Measurements from ENCODE around the gene PKNOX2.

PKNOX2 gene

DNA sequence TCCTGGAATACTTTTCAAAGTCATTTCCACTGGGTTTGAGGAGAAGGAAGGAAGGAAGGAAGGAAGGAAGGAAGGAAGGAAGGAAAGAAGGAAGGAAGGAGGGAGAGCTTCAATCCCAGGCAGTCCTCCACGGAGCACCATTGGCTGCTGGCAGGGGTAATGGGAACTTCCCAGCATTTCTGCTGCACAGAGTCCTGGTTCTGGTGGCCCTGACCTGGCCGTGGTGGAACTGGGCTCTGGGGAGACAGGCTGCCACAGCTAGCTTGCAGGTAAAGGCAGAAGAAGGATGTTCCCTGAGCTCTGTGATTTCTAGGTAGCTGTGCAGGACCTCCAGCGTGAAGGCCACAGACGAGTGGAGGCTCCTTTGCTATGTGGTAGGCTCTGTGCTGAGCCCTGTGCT is 10.6 kb downstream of the PKNOX2 start:
- no peak overlapping the region for H3K4me3 ChIP-seq (ENCODE audit: control insufficient read depth, low read depth, low read length)
- no peak for DNase-seq (ENCODE audit: low read depth)
- TF ChIP-seq, protein P1, sequence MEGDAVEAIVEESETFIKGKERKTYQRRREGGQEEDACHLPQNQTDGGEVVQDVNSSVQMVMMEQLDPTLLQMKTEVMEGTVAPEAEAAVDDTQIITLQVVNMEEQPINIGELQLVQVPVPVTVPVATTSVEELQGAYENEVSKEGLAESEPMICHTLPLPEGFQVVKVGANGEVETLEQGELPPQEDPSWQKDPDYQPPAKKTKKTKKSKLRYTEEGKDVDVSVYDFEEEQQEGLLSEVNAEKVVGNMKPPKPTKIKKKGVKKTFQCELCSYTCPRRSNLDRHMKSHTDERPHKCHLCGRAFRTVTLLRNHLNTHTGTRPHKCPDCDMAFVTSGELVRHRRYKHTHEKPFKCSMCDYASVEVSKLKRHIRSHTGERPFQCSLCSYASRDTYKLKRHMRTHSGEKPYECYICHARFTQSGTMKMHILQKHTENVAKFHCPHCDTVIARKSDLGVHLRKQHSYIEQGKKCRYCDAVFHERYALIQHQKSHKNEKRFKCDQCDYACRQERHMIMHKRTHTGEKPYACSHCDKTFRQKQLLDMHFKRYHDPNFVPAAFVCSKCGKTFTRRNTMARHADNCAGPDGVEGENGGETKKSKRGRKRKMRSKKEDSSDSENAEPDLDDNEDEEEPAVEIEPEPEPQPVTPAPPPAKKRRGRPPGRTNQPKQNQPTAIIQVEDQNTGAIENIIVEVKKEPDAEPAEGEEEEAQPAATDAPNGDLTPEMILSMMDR (conservative IDR thresholded peaks at IDR 0.05; ENCODE audit: control insufficient read depth, insufficient read depth, low read depth, low read length): no peak

DNA sequence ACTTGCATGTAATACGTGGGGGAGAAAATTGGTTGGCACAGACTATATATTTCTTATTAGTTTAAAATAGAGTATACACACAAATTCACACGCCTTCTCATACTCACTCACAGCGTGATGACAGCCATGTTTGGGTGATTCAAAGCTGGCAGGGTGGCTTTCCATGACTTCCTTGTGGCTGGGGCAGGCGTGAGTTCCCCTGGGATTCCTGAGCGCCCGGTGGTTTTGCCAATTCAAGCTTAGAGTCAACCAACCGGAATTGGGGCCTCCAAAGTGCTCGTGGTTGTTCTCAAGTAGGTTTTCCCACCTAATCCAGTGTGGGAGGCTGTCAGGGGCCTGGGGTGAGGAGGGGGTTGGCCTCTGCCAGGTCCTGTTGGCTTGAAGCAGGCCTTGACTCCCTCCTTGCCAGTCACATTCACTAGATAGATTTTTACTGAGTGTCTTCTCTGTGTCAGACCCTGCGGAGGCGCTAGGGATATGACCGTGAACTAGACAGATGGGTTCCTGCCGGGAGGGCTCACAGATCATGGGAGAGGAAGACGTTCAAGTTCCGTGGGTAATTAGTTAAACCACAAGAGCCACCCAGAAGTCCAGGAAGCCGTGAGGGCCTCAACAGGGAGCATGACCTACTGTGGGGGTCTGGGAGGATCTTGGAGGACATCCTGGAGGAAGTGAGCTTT is 11.5 kb downstream of the PKNOX2 start:
- TF ChIP-seq, protein P1 (conservative IDR thresholded peaks at IDR 0.05; ENCODE audit: control insufficient read depth, insufficient read depth, low read depth, low read length): no peak
- no peak overlapping the region for H3K4me3 ChIP-seq (ENCODE audit: control insufficient read depth, low read depth, low read length)
- DNase-seq (ENCODE audit: low read depth): no peak

DNA sequence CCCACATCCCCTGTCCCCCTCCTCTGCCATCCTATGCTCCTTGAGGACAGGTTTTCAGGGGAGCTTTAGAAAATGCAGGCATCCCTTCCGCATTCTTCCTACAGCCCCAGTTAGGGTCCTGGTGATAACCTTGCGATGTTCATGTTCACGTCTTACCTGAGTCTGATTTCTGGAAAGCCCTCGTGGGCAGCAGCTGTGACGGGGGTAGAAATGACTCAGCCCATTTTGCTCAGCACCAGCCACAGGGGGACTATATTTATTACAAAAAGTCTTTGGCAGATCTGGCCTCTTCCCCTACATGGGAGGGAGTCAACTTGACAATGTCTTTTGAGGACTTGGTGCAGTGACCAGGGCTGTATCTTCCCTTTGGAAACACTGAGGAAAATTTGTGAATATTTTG is 12.3 kb downstream of the PKNOX2 start:
- no peak for DNase-seq (ENCODE audit: low read depth)
- H3K4me3 ChIP-seq (ENCODE audit: control insufficient read depth, low read depth, low read length): no peak overlapping the region
- TF ChIP-seq, protein P1 (conservative IDR thresholded peaks at IDR 0.05; ENCODE audit: control insufficient read depth, insufficient read depth, low read depth, low read length): no peak

DNA sequence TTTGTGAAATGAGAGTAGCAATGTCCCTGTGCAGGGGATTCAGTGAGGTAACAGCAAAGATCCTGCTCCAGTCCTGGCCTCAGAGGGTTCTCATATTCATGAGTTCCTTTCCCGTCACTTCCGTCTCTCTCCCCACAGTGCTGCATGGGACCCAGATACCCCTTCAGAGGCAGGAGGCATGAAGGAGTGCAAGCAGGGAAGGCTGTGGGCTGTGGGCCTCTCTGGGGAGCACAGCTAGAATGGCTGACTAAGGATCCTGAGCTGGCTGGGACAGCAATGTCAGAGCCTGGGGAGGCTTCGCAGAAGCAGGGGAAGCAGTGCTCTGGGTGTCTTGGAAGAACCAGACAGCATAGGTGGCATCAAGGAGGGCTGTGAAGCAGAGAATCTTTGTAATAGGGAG is 13.0 kb downstream of the PKNOX2 start:
- TF ChIP-seq, protein P1 (conservative IDR thresholded peaks at IDR 0.05; ENCODE audit: control insufficient read depth, insufficient read depth, low read depth, low read length): no peak
- no peak overlapping the region for H3K4me3 ChIP-seq (ENCODE audit: control insufficient read depth, low read depth, low read length)
- no peak for DNase-seq (ENCODE audit: low read depth)

DNA sequence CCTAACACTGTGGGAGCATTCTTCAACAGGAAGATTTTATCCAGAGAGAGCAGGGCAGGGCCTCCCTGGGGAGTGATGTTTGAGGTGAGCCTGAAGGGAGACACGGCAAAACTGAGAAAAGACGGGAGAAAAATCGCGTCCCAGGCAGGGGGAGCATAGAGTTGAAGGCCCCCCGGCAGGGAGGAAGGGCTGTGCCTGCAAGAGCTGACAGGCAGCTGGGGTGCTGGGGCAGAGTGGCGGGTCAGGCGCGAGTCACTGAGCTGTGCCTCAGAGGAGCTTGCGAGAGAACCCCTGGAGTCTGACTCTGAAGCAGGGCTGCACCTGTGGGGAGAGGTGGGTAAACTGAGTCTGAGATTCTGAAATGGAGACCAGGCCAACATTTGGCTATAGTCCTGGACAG is 14.8 kb downstream of the PKNOX2 start:
- DNase-seq (ENCODE audit: low read depth): no peak
- TF ChIP-seq, protein P1 (conservative IDR thresholded peaks at IDR 0.05; ENCODE audit: control insufficient read depth, insufficient read depth, low read depth, low read length): no peak
- no peak overlapping the region for H3K4me3 ChIP-seq (ENCODE audit: control insufficient read depth, low read depth, low read length)

DNA sequence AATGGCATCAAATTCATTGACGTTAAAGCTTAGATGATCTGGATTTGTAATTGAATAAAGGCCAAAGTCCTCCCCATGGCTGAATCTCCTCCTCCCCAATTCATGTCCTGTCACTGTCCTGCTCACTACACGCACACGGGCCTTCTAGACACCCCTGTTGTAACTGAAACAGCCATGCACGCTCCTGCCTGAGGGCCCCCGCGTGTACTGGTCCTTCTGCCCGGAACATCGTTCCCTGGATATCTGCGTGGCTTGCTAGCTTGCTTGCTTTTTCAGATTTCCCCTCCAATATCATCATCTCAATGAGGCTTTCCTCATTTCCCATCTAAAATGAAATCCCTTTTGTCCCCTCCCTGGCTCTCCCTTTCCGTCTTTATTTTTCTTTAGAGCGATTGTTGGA is 15.3 kb downstream of the PKNOX2 start:
- DNase-seq (ENCODE audit: low read depth): no peak
- H3K4me3 ChIP-seq (ENCODE audit: control insufficient read depth, low read depth, low read length): no peak overlapping the region
- TF ChIP-seq, protein P1 (conservative IDR thresholded peaks at IDR 0.05; ENCODE audit: control insufficient read depth, insufficient read depth, low read depth, low read length): no peak

Data from fibroblast of mammary gland (primary cell).